NCI-H524 treated with DMSO at 0.1 percent for 48 hours (cell line): ENCODE results near the gene TIMP2.

Experiments
- DNase-seq: peaks from one replicate; lab custom pipeline; 2025; lab: John Stamatoyannopoulos, UW

The TIMP2 gene

GRCh38 chr17:78812855-78813254, 112.3 kb downstream of the TIMP2 start:
- DNase-seq, result no peak

GRCh38 chr17:78808163-78808562, 117.0 kb downstream of the TIMP2 start:
- DNase-seq, result no peak

GRCh38 chr17:78806451-78806850, 118.7 kb downstream of the TIMP2 start:
- no peak for DNase-seq

- DNase-seq, result no peak
Observed at GRCh38 chr17:78805301-78805700, 119.9 kb downstream of the TIMP2 start.

GRCh38 chr17:78804777-78805176, 120.4 kb downstream of the TIMP2 start:
- DNase-seq, result no peak

- DNase-seq, result no peak
Observed at GRCh38 chr17:78803186-78803845, 121.9 kb downstream of the TIMP2 start.
